Neural cell (in vitro differentiated cells): ENCODE data around the gene LCLAT1. TPM values are rescaled to one million over a fixed set of nuclear protein-coding genes. Genes with fewer than 3 reads are reported as not detected.

Source experiments
- H2AFZ ChIP-seq: fragments of 200-600, 300-800 bp; sonication (generic), shearing (Covaris generic); 2 replicates; pipeline ENCODE4 v1.6.0; 2014; ENCODE audit warnings: low read depth, mild to moderate bottlenecking, antibody characterized with exemption, low read length, moderate library complexity
- H3F3A ChIP-seq: fragments of 200-600 bp; shearing (Covaris generic); 2 replicates; pipeline ENCODE4 v1.6.1; 2016; ENCODE audit warnings: mild to moderate bottlenecking, moderate library complexity, mixed read lengths, antibody characterized with exemption, low read length; ENCODE audit not compliant: insufficient read depth, poor library complexity, severe bottlenecking
- H3K27ac ChIP-seq: fragments of 200-600, 300-800 bp; sonication (generic), shearing (Covaris generic); 2 replicates; pipeline ENCODE4 v1.5.1; 2014; ENCODE audit warnings: mild to moderate bottlenecking, low read length, moderate library complexity
- H3K27me3 ChIP-seq: fragments of 300-800, 200-600 bp; sonication (generic), shearing (Covaris generic); 2 replicates; pipeline ENCODE4 v1.6.0; 2014; ENCODE audit warnings: mild to moderate bottlenecking, low read depth, low read length, moderate library complexity; ENCODE audit not compliant: insufficient read depth
- H3K36me3 ChIP-seq: fragments of 300-800, 200-600 bp; sonication (generic), shearing (Covaris generic); 2 replicates; pipeline ENCODE4 v1.5.1; 2014; ENCODE audit warnings: mild to moderate bottlenecking, antibody characterized with exemption, low read length, moderate library complexity; ENCODE audit not compliant: insufficient read depth
- H3K4me2 ChIP-seq: fragments of 300-800, 200-600 bp; sonication (generic), shearing (Covaris generic); 2 replicates; pipeline ENCODE4 v1.6.0; 2014; ENCODE audit warnings: mild to moderate bottlenecking, low read length
- H3K4me3 ChIP-seq: fragments of 300-800, 200-600 bp; sonication (generic), shearing (Covaris generic); 2 replicates; pipeline ENCODE4 v1.5.1; 2014; ENCODE audit warnings: mild to moderate bottlenecking, low read length, moderate library complexity
- H3K79me2 ChIP-seq: fragments of 200-600 bp; shearing (Covaris generic); replicated peaks from 2 replicates; pipeline ENCODE4 v1.6.0; 2014; ENCODE audit warnings: mild to moderate bottlenecking, low read length, moderate library complexity; ENCODE audit not compliant: insufficient read depth
- H3K9ac ChIP-seq: fragments of 300-800, 200-600 bp; sonication (generic), shearing (Covaris generic); 2 replicates; pipeline ENCODE4 v1.6.1; 2016; ENCODE audit warnings: mild to moderate bottlenecking, low read length, mixed read lengths
- H3K9me2 ChIP-seq: fragments of 200-600 bp; shearing (Covaris generic); 2 replicates; pipeline ENCODE4 v1.6.1; 2016; ENCODE audit warnings: mild to moderate bottlenecking, low read length, mixed read lengths; ENCODE audit not compliant: insufficient read depth
- H3K9me3 ChIP-seq: fragments of 200-600, 300-800 bp; sonication (generic), shearing (Covaris generic); 2 replicates; pipeline ENCODE4 v1.6.1; 2016; ENCODE audit warnings: mild to moderate bottlenecking, mixed run types, low read length, moderate library complexity, mixed read lengths
- H4K20me1 ChIP-seq: fragments of 200-600 bp; shearing (Covaris generic); 2 replicates; pipeline ENCODE4 v1.6.1; 2016; ENCODE audit warnings: mild to moderate bottlenecking, mixed run types; ENCODE audit not compliant: insufficient read depth
- CTCF ChIP-seq: fragments of 450-650 bp; IDR thresholded peaks from 2 replicates; pipeline ENCODE4 v1.5.1; 2014; ENCODE audit warnings: antibody characterized with exemption, mild to moderate bottlenecking, moderate library complexity; ENCODE audit not compliant: poor library complexity, severe bottlenecking
- EP300 ChIP-seq: fragments of 450-650 bp; conservative IDR thresholded peaks from 2 replicates; pipeline ENCODE4 v1.6.1; 2014; ENCODE audit warnings: antibody characterized with exemption, mild to moderate bottlenecking, moderate library complexity; ENCODE audit not compliant: poor library complexity, severe bottlenecking
- EZH2 ChIP-seq: fragments of 200-600, 300-800 bp; shearing (Covaris generic), sonication (generic); IDR thresholded peaks from 2 replicates; pipeline ENCODE4 v1.6.1; 2014; ENCODE audit warnings: antibody characterized with exemption, low read length, borderline replicate concordance, mild to moderate bottlenecking; ENCODE audit not compliant: insufficient read depth, poor library complexity, severe bottlenecking
- MXI1 ChIP-seq: fragments of 450-650 bp; conservative IDR thresholded peaks from 2 replicates; pipeline ENCODE4 v1.6.1; 2014; ENCODE audit warnings: antibody characterized with exemption, mild to moderate bottlenecking; ENCODE audit not compliant: poor library complexity, severe bottlenecking
- POLR2AphosphoS5 ChIP-seq: IDR thresholded peaks from 2 replicates; pipeline ENCODE4 v1.6.1; 2012
- RAD21 ChIP-seq: fragments of 450-650 bp; conservative IDR thresholded peaks from 2 replicates; pipeline ENCODE4 v1.6.1; 2014; ENCODE audit warnings: antibody characterized with exemption, mild to moderate bottlenecking, moderate library complexity
- REST ChIP-seq: IDR thresholded peaks from 2 replicates; pipeline ENCODE4 v1.6.1; 2012; ENCODE audit warnings: borderline replicate concordance
- SMC3 ChIP-seq: fragments of 450-650 bp; conservative IDR thresholded peaks from 2 replicates; pipeline ENCODE4 v1.6.1; 2014; ENCODE audit warnings: antibody characterized with exemption, mild to moderate bottlenecking, moderate library complexity; ENCODE audit not compliant: poor library complexity
- TAF1 ChIP-seq: IDR thresholded peaks from 2 replicates; pipeline ENCODE4 v1.6.1; 2012; ENCODE audit warnings: low read depth
- polyA plus RNA-seq: library from polyadenylated mRNA; depleted of rRNA; stranded (reverse); fragments of >200 nt; gene quantifications from 2 replicates; pipeline ENCODE4 v1.2.3, GENCODE V29; 2014

The LCLAT1 gene
- polyA plus RNA-seq, 1 donor from 2014 or later: 5.8 TPM

DNA sequence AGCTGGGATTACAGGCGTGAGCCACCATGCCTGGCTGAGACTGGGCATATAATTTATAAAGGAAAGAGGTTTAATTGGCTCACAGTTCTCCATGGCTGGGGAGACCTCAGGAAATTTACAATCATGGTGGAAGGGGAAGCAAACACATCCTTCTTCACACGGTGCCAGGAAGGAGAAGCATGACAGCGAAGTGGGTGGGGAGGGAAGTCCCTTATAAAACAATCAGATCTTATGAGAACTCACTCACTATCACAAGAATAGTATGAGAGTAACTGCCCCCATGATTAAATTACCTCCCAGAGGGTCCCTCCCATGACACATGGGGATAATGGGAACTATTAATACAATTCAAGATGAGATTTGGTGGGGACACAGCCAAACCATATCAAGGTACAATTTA lies 7.8 kb upstream of the LCLAT1 start:
- no peak overlapping the region for H3K4me2 ChIP-seq
- H3F3A ChIP-seq: no peaks in the 10 kb centered on the region
- H3K9me2 ChIP-seq: no peaks in the 10 kb centered on the region
- H3K9me3 ChIP-seq: no peaks in the 10 kb centered on the region
- no peak overlapping the region for H3K4me3 ChIP-seq
- no peaks in the 10 kb centered on the region for H3K79me2 ChIP-seq
- H3K36me3 ChIP-seq: no peaks in the 10 kb centered on the region
- no peak overlapping the region for H3K27ac ChIP-seq
- no peak overlapping the region for H2AFZ ChIP-seq
- H3K9ac ChIP-seq: no peak overlapping the region
- TF ChIP-seq CTCF (no peak), MXI1 (no peak), TAF1 (no peak), POLR2AphosphoS5 (no peak), SMC3 (no peak), EP300 (no peak), RAD21 (no peak), EZH2 (no peak)
- no peaks in the 10 kb centered on the region for H3K27me3 ChIP-seq
- H4K20me1 ChIP-seq: no peaks in the 10 kb centered on the region

- no peak overlapping the region for H3K4me3 ChIP-seq
- no peak overlapping the region for H3K27ac ChIP-seq
- no peaks in the 10 kb centered on the region for H3K27me3 ChIP-seq
- no peak overlapping the region for H3K4me2 ChIP-seq
- no peaks in the 10 kb centered on the region for H3K9me3 ChIP-seq
- H3F3A ChIP-seq: no peaks in the 10 kb centered on the region
- no peaks in the 10 kb centered on the region for H4K20me1 ChIP-seq
- H3K36me3 ChIP-seq: no peaks in the 10 kb centered on the region
- H3K9ac ChIP-seq: no peak overlapping the region
- TF ChIP-seq POLR2AphosphoS5 (no peak), REST (no peak), EZH2 (no peak), MXI1 (no peak), CTCF (no peak), EP300 (no peak), SMC3 (no peak), TAF1 (no peak), RAD21 (no peak)
- no peaks in the 10 kb centered on the region for H3K79me2 ChIP-seq
- no peaks in the 10 kb centered on the region for H3K9me2 ChIP-seq
- no peak overlapping the region for H2AFZ ChIP-seq
These were observed 7.2 kb upstream of the LCLAT1 start for GRCh38 chr2:30439879-30440278.
